Tibial nerve (tissue), 4 donors: ENCODE results near the gene NOTCH2.
"Not testable (repeated sequence)": the region's sequence is repeated elsewhere in the genome, so short reads cannot be mapped to it uniquely, and the experiment has no call there.

Experiments
- CTCF ChIP-seq, 5 experiments: fragments of 200-600 bp in 3 of 5; fragments of 450-650 bp in 2 of 5; sonication (generic) in 3 of 5; IDR thresholded peaks; one replicate each; pipeline ENCODE4 v1.5.1; 2016 to 2019; ENCODE audit warnings: antibody characterized with exemption in 5 of 5, mild to moderate bottlenecking in 3 of 5, moderate library complexity in 2 of 5
- EP300 ChIP-seq, 2 donors: sonication (generic); formaldehyde crosslinking; IDR thresholded peaks; one replicate each; pipeline ENCODE4 v1.6.1; 2017; ENCODE audit warnings: antibody characterized with exemption in 2 of 2, mild to moderate bottlenecking in 1 of 2
- POLR2A ChIP-seq, 2 donors: fragments of 450-650 bp; IDR thresholded peaks; one replicate each; pipeline ENCODE4 v1.6.1; 2017; ENCODE audit warnings: antibody characterized with exemption in 2 of 2, mild to moderate bottlenecking in 2 of 2, moderate library complexity in 2 of 2

GRCh38 chr1:120116094-120116493 is 46.6 kb upstream of the NOTCH2 start:
- TF ChIP-seq POLR2A, CTCF, EP300 (IDR thresholded peaks at IDR 0.05): not testable (repeated sequence)
